ENCODE data around the gene BRINP1. TPM values are rescaled to one million over a fixed set of nuclear protein-coding genes. Genes with fewer than 3 reads are reported as not detected.

The BRINP1 gene
- total and polyA plus RNA-seq, 2 experiments from 2014 or later = 13.4 to 33.5 TPM

DNA sequence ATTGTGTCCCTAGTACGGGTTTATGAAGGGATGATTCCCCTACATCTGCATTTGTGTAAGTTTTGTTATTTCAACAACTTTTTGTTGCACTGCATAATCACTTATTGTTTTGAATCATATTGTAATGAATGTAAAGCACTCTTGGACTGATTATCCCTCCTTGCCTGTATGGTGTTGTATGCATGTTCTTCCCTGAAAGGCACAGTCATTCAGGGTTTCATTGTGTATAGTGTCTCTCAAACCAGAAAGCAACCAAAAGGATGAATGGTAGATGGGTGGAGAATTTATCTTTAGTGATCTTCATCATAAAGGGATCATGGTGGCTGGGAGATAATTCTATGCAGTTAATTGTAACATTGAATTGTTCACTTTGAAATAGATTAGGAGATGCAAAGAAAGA is 247.3 kb downstream of the BRINP1 start (continued):
- TF ChIP-seq, protein P1, sequence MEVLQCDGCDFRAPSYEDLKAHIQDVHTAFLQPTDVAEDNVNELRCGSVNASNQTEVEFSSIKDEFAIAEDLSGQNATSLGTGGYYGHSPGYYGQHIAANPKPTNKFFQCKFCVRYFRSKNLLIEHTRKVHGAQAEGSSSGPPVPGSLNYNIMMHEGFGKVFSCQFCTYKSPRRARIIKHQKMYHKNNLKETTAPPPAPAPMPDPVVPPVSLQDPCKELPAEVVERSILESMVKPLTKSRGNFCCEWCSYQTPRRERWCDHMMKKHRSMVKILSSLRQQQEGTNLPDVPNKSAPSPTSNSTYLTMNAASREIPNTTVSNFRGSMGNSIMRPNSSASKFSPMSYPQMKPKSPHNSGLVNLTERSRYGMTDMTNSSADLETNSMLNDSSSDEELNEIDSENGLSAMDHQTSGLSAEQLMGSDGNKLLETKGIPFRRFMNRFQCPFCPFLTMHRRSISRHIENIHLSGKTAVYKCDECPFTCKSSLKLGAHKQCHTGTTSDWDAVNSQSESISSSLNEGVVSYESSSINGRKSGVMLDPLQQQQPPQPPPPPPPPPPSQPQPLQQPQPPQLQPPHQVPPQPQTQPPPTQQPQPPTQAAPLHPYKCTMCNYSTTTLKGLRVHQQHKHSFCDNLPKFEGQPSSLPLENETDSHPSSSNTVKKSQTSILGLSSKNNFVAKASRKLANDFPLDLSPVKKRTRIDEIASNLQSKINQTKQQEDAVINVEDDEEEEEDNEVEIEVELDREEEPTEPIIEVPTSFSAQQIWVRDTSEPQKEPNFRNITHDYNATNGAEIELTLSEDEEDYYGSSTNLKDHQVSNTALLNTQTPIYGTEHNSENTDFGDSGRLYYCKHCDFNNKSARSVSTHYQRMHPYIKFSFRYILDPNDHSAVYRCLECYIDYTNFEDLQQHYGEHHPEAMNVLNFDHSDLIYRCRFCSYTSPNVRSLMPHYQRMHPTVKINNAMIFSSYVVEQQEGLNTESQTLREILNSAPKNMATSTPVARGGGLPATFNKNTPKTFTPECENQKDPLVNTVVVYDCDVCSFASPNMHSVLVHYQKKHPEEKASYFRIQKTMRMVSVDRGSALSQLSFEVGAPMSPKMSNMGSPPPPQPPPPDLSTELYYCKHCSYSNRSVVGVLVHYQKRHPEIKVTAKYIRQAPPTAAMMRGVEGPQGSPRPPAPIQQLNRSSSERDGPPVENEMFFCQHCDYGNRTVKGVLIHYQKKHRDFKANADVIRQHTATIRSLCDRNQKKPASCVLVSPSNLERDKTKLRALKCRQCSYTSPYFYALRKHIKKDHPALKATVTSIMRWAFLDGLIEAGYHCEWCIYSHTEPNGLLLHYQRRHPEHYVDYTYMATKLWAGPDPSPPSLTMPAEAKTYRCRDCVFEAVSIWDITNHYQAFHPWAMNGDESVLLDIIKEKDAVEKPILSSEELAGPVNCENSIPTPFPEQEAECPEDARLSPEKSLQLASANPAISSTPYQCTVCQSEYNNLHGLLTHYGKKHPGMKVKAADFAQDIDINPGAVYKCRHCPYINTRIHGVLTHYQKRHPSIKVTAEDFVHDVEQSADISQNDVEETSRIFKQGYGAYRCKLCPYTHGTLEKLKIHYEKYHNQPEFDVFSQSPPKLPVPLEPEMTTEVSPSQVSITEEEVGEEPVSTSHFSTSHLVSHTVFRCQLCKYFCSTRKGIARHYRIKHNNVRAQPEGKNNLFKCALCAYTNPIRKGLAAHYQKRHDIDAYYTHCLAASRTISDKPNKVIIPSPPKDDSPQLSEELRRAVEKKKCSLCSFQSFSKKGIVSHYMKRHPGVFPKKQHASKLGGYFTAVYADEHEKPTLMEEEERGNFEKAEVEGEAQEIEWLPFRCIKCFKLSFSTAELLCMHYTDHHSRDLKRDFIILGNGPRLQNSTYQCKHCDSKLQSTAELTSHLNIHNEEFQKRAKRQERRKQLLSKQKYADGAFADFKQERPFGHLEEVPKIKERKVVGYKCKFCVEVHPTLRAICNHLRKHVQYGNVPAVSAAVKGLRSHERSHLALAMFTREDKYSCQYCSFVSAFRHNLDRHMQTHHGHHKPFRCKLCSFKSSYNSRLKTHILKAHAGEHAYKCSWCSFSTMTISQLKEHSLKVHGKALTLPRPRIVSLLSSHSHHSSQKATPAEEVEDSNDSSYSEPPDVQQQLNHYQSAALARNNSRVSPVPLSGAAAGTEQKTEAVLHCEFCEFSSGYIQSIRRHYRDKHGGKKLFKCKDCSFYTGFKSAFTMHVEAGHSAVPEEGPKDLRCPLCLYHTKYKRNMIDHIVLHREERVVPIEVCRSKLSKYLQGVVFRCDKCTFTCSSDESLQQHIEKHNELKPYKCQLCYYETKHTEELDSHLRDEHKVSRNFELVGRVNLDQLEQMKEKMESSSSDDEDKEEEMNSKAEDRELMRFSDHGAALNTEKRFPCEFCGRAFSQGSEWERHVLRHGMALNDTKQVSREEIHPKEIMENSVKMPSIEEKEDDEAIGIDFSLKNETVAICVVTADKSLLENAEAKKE (CRISPR knock-in tag; IDR thresholded peaks at IDR 0.05) = no peak
- TF ChIP-seq, protein P2, sequence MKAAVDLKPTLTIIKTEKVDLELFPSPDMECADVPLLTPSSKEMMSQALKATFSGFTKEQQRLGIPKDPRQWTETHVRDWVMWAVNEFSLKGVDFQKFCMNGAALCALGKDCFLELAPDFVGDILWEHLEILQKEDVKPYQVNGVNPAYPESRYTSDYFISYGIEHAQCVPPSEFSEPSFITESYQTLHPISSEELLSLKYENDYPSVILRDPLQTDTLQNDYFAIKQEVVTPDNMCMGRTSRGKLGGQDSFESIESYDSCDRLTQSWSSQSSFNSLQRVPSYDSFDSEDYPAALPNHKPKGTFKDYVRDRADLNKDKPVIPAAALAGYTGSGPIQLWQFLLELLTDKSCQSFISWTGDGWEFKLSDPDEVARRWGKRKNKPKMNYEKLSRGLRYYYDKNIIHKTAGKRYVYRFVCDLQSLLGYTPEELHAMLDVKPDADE (IDR thresholded peaks at IDR 0.05) = no peak
- TF ChIP-seq ZNF114 (CRISPR knock-in tag; IDR thresholded peaks at IDR 0.05) = no peak

DNA sequence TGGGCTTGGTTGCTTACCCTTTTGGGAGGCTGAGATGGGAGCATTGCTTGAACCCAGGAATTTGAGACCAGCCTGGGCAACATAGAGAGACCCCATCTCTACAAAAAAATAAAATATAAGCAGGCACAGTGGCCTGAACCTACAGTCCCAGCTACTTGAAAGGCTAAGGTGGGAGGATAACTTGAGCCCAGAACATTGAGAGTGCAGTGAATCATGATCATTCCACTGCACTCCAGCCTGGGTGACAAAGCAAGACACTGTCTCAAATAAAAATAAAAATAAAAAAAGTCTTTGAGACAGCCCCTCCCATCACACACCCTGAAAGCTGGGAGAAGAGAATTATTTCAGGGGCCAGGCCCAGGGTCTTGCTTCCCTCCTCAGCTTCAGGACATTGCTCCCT is 251.8 kb downstream of the BRINP1 start:
- Mint-ChIP-seq H3K27ac (no peak overlapping the region), H3K27me3 (ENCODE audit: insufficient read depth, low read depth, poor library complexity) (no peaks in the 10 kb centered on the region), H3K4me3 (no peak overlapping the region), H3K9me3 (no peaks in the 10 kb centered on the region), H3K36me3 (ENCODE audit: low read depth) (no peaks in the 10 kb centered on the region), H3K4me1 (peaks cover 12% of the 10 kb centered on the region)
- Histone ChIP-seq H3K79me2 (replicated peaks; ENCODE audit: insufficient read depth) (no peaks in the 10 kb centered on the region), H3K9me2 (ENCODE audit: insufficient read depth) (peaks cover 12% of the 10 kb centered on the region; the same call in 1 of the 2 replicates), H3F3A (replicated peaks; ENCODE audit: low read depth) (no peaks in the 10 kb centered on the region; the same call in 1 of the 2 replicates), H3K27me3 (ENCODE audit: insufficient read depth) (no peaks in the 10 kb centered on the region), H3K36me3 (ENCODE audit: insufficient read depth) (no peaks in the 10 kb centered on the region; the same call in 1 of the 2 replicates), H2AFZ (no peak overlapping the region), H4K20me1 (replicated peaks; ENCODE audit: insufficient read depth) (no peaks in the 10 kb centered on the region), H3K4me3 (no peak overlapping the region), H3K4me1 (ENCODE audit: insufficient read depth) (peaks cover 14% of the 10 kb centered on the region; the same call in 1 of the 2 replicates), H3K27ac (ENCODE audit: low read depth) (no peak overlapping the region), H3K4me2 (no peak overlapping the region)
- DNase-seq (ENCODE audit: low spot score) = no peak
- no peak for ATAC-seq
- TF ChIP-seq CREB1 (CRISPR knock-in tag; IDR thresholded peaks at IDR 0.05; ENCODE audit: low read depth) = no peak
- TF ChIP-seq EZH2phosphoT487 (IDR thresholded peaks at IDR 0.05; ENCODE audit: unreplicated experiment) = no peak
- TF ChIP-seq ZNF114 (CRISPR knock-in tag; IDR thresholded peaks at IDR 0.05) = no peak
- TF ChIP-seq POLR2AphosphoS5 (IDR thresholded peaks at IDR 0.05; ENCODE audit: low read depth) = no peak
- TF ChIP-seq NANOG (IDR thresholded peaks at IDR 0.05; ENCODE audit: borderline replicate concordance) = no peak
- TF ChIP-seq, protein P3, sequence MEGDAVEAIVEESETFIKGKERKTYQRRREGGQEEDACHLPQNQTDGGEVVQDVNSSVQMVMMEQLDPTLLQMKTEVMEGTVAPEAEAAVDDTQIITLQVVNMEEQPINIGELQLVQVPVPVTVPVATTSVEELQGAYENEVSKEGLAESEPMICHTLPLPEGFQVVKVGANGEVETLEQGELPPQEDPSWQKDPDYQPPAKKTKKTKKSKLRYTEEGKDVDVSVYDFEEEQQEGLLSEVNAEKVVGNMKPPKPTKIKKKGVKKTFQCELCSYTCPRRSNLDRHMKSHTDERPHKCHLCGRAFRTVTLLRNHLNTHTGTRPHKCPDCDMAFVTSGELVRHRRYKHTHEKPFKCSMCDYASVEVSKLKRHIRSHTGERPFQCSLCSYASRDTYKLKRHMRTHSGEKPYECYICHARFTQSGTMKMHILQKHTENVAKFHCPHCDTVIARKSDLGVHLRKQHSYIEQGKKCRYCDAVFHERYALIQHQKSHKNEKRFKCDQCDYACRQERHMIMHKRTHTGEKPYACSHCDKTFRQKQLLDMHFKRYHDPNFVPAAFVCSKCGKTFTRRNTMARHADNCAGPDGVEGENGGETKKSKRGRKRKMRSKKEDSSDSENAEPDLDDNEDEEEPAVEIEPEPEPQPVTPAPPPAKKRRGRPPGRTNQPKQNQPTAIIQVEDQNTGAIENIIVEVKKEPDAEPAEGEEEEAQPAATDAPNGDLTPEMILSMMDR (conservative IDR thresholded peaks at IDR 0.05; ENCODE audit: low read depth in 2 of 2) = no peak
- TF ChIP-seq, protein P4, sequence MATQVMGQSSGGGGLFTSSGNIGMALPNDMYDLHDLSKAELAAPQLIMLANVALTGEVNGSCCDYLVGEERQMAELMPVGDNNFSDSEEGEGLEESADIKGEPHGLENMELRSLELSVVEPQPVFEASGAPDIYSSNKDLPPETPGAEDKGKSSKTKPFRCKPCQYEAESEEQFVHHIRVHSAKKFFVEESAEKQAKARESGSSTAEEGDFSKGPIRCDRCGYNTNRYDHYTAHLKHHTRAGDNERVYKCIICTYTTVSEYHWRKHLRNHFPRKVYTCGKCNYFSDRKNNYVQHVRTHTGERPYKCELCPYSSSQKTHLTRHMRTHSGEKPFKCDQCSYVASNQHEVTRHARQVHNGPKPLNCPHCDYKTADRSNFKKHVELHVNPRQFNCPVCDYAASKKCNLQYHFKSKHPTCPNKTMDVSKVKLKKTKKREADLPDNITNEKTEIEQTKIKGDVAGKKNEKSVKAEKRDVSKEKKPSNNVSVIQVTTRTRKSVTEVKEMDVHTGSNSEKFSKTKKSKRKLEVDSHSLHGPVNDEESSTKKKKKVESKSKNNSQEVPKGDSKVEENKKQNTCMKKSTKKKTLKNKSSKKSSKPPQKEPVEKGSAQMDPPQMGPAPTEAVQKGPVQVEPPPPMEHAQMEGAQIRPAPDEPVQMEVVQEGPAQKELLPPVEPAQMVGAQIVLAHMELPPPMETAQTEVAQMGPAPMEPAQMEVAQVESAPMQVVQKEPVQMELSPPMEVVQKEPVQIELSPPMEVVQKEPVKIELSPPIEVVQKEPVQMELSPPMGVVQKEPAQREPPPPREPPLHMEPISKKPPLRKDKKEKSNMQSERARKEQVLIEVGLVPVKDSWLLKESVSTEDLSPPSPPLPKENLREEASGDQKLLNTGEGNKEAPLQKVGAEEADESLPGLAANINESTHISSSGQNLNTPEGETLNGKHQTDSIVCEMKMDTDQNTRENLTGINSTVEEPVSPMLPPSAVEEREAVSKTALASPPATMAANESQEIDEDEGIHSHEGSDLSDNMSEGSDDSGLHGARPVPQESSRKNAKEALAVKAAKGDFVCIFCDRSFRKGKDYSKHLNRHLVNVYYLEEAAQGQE (IDR thresholded peaks at IDR 0.05; ENCODE audit: unreplicated experiment) = no peak
- no peak for TF ChIP-seq STAT1 (IDR thresholded peaks at IDR 0.05; ENCODE audit: unreplicated experiment)
- TF ChIP-seq ZNF331 (CRISPR knock-in tag; IDR thresholded peaks at IDR 0.05; ENCODE audit: low read depth) = no peak
- TF ChIP-seq, protein P2 (IDR thresholded peaks at IDR 0.05) = no peak
